Skeletal muscle satellite cell (primary cell): ENCODE data around the gene ZDHHC7.
A peak's percentile ranks its signal among the peaks of the same experiment; 100 is the strongest.

Source experiments
- H3K27me3 ChIP-seq: 2 replicates; pipeline ENCODE4 v1.7.0; 2013; ENCODE audit warnings: low read length; ENCODE audit not compliant: control insufficient read depth, insufficient read depth
- H3K36me3 ChIP-seq: 2 replicates; pipeline ENCODE4 v1.7.0; 2013; ENCODE audit warnings: mild to moderate bottlenecking, control low read depth, low read length; ENCODE audit not compliant: insufficient read depth
- H3K4me1 ChIP-seq: 2 replicates; pipeline ENCODE4 v1.7.0; 2013; ENCODE audit warnings: low read length; ENCODE audit not compliant: control insufficient read depth, insufficient read depth
- H3K4me2 ChIP-seq: 2 replicates; pipeline ENCODE4 v1.7.0; 2013; ENCODE audit warnings: mild to moderate bottlenecking, low read length
- H3K4me3 ChIP-seq: 2 replicates; pipeline ENCODE4 v1.7.0; 2013; ENCODE audit warnings: low read length
- H3K9ac ChIP-seq: 2 replicates; pipeline ENCODE4 v1.7.0; 2013; ENCODE audit warnings: mild to moderate bottlenecking, low read depth, low read length, moderate library complexity
- H3K9me3 ChIP-seq: replicated peaks from 2 replicates; pipeline ENCODE4 v1.7.0; 2013; ENCODE audit warnings: mild to moderate bottlenecking, control low read depth, low read length

ZDHHC7 gene

GRCh38 chr16:84928679-84929420, 82.5 kb downstream of the ZDHHC7 start:
- peak overlapping the region; percentile 13 for H3K9ac ChIP-seq
- H3K36me3 ChIP-seq = no peaks in the 10 kb centered on the region
- H3K4me1 ChIP-seq = peaks cover 37% of the 10 kb centered on the region
- no peaks in the 10 kb centered on the region for H3K9me3 ChIP-seq
- no peaks in the 10 kb centered on the region for H3K27me3 ChIP-seq
- no peak overlapping the region for H3K4me3 ChIP-seq
- peak overlapping the region; percentile 27 for H3K4me2 ChIP-seq

GRCh38 chr16:84927621-84928591, 83.4 kb downstream of the ZDHHC7 start:
- Histone ChIP-seq H3K4me3 (no peak overlapping the region), H3K4me2 (no peak overlapping the region), H3K9me3 (no peaks in the 10 kb centered on the region), H3K9ac (peak overlapping the region; percentile 13), H3K27me3 (no peaks in the 10 kb centered on the region), H3K4me1 (peaks cover 34% of the 10 kb centered on the region), H3K36me3 (no peaks in the 10 kb centered on the region)

GRCh38 chr16:84926462-84926861, 84.9 kb downstream of the ZDHHC7 start:
- no peak overlapping the region for H3K4me2 ChIP-seq
- no peaks in the 10 kb centered on the region for H3K9me3 ChIP-seq
- no peak overlapping the region for H3K9ac ChIP-seq
- H3K36me3 ChIP-seq = no peaks in the 10 kb centered on the region
- no peaks in the 10 kb centered on the region for H3K27me3 ChIP-seq
- no peak overlapping the region for H3K4me3 ChIP-seq
- peaks cover 44% of the 10 kb centered on the region for H3K4me1 ChIP-seq

GRCh38 chr16:84925773-84926372, 85.5 kb downstream of the ZDHHC7 start:
- Histone ChIP-seq H3K4me3 (no peak overlapping the region), H3K4me2 (no peak overlapping the region), H3K9ac (no peak overlapping the region), H3K27me3 (no peaks in the 10 kb centered on the region), H3K36me3 (no peaks in the 10 kb centered on the region), H3K4me1 (peaks cover 44% of the 10 kb centered on the region), H3K9me3 (no peaks in the 10 kb centered on the region)

GRCh38 chr16:84925092-84925772, 86.1 kb downstream of the ZDHHC7 start:
- Histone ChIP-seq H3K36me3 (no peaks in the 10 kb centered on the region), H3K9ac (no peak overlapping the region), H3K4me2 (no peak overlapping the region), H3K27me3 (no peaks in the 10 kb centered on the region), H3K4me1 (peaks cover 40% of the 10 kb centered on the region), H3K4me3 (no peak overlapping the region), H3K9me3 (no peaks in the 10 kb centered on the region)

- no peak overlapping the region for H3K4me3 ChIP-seq
These were observed 86.8 kb downstream of the ZDHHC7 start for GRCh38 chr16:84924331-84925091.

More at GRCh38 chr16:84924331-84925091, 86.8 kb downstream of the ZDHHC7 start:
- Histone ChIP-seq H3K9ac (no peak overlapping the region), H3K36me3 (no peaks in the 10 kb centered on the region), H3K27me3 (no peaks in the 10 kb centered on the region), H3K9me3 (no peaks in the 10 kb centered on the region), H3K4me2 (no peak overlapping the region), H3K4me1 (peaks cover 37% of the 10 kb centered on the region)
